ENCODE results near the gene HMOX2.

GRCh38 chr16:4442371-4442770 is 33.8 kb upstream of the HMOX2 start:
- no peak for TF ChIP-seq CTCF (optimal IDR thresholded peaks at IDR 0.05 in 1 of 3, IDR thresholded peaks at IDR 0.05 in 1 of 3, conservative IDR thresholded peaks at IDR 0.05 in 1 of 3; ENCODE audit: extremely low read depth in 1 of 3, insufficient read depth in 2 of 3, low read length in 3 of 3)
- TF ChIP-seq EZH2 (IDR thresholded peaks at IDR 0.05; ENCODE audit: low read length): no peak
